Epithelial cell of esophagus (primary cell): Measurements from ENCODE around the gene NHERF1.
A peak's percentile ranks its signal among the peaks of the same experiment; 100 is the strongest.

Source experiments
- DNase-seq: peaks from one replicate; pipeline ENCODE4 v3.0.0; 2010; ENCODE audit warnings: low read depth
- H3K4me3 ChIP-seq: 2 replicates; pipeline ENCODE4 v1.5.1; 2011; ENCODE audit warnings: mild to moderate bottlenecking, low read length, control low read depth
- CTCF ChIP-seq: IDR thresholded peaks from 2 replicates; pipeline ENCODE4 v1.5.1; 2011; ENCODE audit warnings: low read depth, mild to moderate bottlenecking, low read length, control low read depth, inconsistent platforms; ENCODE audit not compliant: insufficient read depth; ENCODE audit errors: missing control alignments

The NHERF1 gene

GRCh38 chr17:74749279-74750038 is 1.0 kb downstream of the NHERF1 start:
- DNase-seq, result peak; percentile 47
- TF ChIP-seq CTCF, result no peak
- peak overlapping the region; percentile 93 for H3K4me3 ChIP-seq

- peak overlapping the region; percentile 93 for H3K4me3 ChIP-seq
- DNase-seq, result no peak
- no peak for TF ChIP-seq CTCF
Measured at GRCh38 chr17:74750039-74750326, 1.6 kb downstream of the NHERF1 start.

- H3K4me3 ChIP-seq, result peak overlapping the region; percentile 93
- no peak for DNase-seq
- TF ChIP-seq CTCF, result no peak
Measured at GRCh38 chr17:74750327-74751069, 2.1 kb downstream of the NHERF1 start.

GRCh38 chr17:74752415-74752814 is 4.0 kb downstream of the NHERF1 start:
- DNase-seq, result no peak
- H3K4me3 ChIP-seq, result no peak overlapping the region
- no peak for TF ChIP-seq CTCF

GRCh38 chr17:74752822-74753401 is 4.5 kb downstream of the NHERF1 start:
- no peak for DNase-seq
- TF ChIP-seq CTCF, result no peak
- no peak overlapping the region for H3K4me3 ChIP-seq

- H3K4me3 ChIP-seq, result no peak overlapping the region
- DNase-seq, result no peak
- TF ChIP-seq CTCF, result no peak
Measured at GRCh38 chr17:74754832-74755231, 6.4 kb downstream of the NHERF1 start.
